GM18511 (cell line): Measurements from ENCODE around the gene UGT1A10.
"Not testable (repeated sequence)": the region's sequence is repeated elsewhere in the genome, so short reads cannot be mapped to it uniquely, and the experiment has no call there.

ENCODE experiments used
- ATAC-seq: cut with Tn5 transposase; IDR thresholded peaks from one replicate; pipeline ENCODE4 v1.9.1; 2021; ENCODE audit warnings: mild to moderate bottlenecking, moderate library complexity; ENCODE audit not compliant: unreplicated experiment

The UGT1A10 gene

GRCh38 chr2:233636306-233636705, at the start of gene UGT1A10:
Gene UGT1A10, plus strand, starts transcription at chr2:233636448. Its CDS starts 75 bp downstream, at chr2:233636523.
- not testable (repeated sequence) for ATAC-seq

DNA sequence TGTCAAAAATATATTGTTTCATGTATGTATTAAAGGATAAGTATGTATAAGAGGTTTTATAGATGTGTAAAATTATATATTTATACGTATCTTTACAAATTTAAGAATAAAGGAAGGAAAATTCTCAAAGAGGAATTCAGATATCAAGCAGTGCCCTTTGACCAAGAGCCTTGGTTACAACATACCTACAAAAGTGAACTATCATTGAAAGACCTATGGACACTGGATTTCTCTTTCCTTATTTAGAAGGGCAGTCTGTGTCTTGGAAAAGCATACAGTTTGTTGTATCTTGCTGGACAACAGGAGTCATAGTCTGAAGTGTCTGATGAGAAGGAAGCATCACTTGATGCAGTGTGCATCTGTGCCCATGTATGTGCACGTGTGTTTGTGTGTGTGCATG, 47.8 kb upstream of the UGT1A10 start:
- ATAC-seq, result no peak

DNA sequence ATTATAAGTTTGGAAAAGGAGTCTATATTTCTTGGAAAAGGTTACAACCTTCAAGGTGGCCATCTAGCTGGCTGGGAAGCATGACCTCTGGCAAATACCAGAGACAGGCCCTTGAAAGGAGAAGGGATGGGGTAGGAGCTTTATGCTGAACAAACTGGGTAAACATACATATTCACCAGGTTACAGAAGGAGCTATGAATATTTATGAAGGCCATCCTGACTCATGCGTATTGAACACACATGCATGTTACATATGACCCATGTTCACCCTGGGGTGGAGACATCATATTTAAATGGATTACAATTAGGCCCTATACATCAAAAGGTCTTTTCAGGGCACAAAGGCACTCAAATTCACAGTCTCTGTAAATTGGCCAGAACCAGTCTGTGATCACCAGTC, 43.5 kb upstream of the UGT1A10 start:
- not testable (repeated sequence) for ATAC-seq

- ATAC-seq, result no peak
Observed at GRCh38 chr2:233593201-233593600, 43.0 kb upstream of the UGT1A10 start.

DNA sequence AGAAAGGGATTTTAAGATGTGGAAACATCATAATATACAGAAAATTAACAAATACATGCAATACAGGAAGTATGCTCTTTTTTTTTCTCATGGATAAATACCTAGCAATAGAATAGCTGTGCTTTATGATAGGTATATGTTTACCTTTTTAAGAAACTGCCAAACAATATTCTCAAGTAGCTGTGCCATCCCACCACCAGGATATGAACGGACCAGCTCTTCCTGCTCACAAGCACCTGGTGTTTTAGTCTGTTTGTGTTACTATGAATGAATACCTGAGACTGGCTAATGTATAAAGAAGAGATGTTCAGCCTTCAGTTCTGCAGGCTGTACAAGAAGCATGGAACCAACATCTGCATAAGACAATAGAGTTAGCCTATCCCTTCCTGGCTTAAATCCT, 38.7 kb upstream of the UGT1A10 start:
- ATAC-seq, result no peak

DNA sequence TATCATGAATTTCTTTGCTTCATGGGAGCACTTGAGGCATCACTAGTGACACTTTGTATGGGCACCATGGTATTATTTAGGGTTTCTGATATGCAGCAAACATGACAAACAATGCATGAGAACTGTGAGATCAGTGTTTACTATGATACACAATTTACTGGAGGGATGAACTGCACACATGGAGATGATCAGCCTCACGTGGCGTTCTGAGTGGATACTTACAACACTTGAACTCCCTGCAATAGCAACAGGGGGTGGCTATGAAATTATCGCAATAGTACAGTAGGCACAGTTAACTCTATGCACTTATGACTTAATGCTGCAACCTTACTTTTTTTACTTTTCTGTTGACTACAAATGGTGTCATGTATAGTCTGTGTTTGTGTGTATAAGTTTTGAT, 37.3 kb upstream of the UGT1A10 start:
- no peak for ATAC-seq

- ATAC-seq, result no peak
Observed at GRCh38 chr2:233600386-233600785, 35.9 kb upstream of the UGT1A10 start.

- no peak for ATAC-seq
Observed at GRCh38 chr2:233602076-233602475, 34.2 kb upstream of the UGT1A10 start.

GRCh38 chr2:233603520-233603919, 32.7 kb upstream of the UGT1A10 start:
- no peak for ATAC-seq

GRCh38 chr2:233604826-233605225, 31.4 kb upstream of the UGT1A10 start:
- no peak for ATAC-seq

DNA sequence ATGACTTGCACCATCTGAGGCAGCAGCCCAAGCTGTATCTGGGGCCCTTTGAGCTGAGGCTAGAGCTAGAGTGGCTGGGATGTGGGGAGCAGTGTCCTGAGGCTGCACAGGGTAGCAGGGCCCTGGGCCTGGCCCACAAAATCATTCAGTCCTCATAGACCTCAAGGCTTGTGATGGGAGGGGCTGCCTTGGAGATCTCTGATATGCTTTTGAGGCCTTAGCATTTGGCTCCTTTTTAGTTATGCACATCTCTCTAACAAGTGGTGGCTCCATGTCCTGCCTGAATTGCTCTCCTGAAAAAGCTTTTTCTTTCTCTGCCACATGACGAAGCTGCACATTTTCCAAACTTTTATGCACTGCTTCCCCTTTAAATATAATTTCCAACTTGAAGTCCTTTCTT, 30.6 kb upstream of the UGT1A10 start:
- ATAC-seq, result no peak

GRCh38 chr2:233611284-233611683, 25.0 kb upstream of the UGT1A10 start:
- ATAC-seq, result no peak

DNA sequence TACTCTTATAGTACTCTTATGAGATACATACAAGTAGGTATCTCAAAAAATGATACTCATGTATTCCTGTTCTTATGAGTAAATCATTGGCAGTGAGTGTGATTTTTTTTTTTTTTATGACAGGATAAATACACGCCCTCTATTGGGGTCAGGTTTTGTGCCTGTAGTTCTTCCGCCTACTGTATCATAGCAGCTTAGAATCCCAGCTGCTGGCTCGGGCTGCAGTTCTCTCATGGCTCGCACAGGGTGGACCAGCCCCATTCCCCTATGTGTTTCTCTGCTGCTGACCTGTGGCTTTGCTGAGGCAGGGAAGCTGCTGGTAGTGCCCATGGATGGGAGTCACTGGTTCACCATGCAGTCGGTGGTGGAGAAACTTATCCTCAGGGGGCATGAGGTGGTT, 18.8 kb upstream of the UGT1A10 start, which contains the start of gene UGT1A8:
Gene UGT1A8 (plus strand): TSS at position 158 of the 400 bp plus-strand sequence. CDS start 75 bp downstream, at position 233.
- not testable (repeated sequence) for ATAC-seq

DNA sequence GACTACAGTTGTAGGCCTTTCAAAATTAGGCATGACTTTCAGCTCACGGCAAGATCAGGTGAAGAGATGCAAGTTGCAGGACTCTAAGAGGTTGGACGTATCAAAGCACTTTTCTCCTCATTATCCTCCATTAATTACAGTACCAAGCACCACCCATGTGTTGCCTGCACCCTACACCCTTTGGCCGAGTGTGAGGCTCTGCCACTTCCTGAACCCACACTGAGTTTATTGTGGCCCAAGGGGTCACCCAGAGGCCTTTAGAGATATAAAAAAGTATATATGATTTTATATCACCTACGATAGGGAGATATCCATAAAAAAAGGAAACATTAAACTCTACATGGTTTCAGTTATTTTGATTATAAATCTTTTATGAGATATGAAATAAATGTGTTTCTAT, 16.0 kb upstream of the UGT1A10 start:
- no peak for ATAC-seq

GRCh38 chr2:233621863-233622262, 14.4 kb upstream of the UGT1A10 start:
- not testable (repeated sequence) for ATAC-seq

GRCh38 chr2:233627331-233628025, 8.8 kb upstream of the UGT1A10 start:
- no peak for ATAC-seq

DNA sequence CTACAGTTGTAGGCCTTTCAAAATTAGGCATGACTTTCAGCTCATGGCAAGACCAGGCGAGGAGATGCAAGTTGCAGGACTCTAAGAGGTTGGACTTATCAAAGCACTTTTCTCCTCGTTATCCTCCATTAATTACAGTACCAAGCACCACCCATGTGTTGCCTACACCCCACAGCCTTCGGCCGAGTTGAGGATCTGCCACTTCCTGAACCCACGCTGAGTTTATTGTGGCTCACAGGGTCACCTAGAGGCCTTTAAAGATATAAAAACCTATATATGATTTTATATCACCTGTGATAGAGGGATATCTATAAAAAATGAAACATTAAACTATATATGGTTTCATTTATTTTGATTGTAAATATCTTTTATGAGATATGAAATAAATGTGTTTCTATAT, 2.6 kb downstream of the UGT1A10 start:
- no peak for ATAC-seq

- no peak for ATAC-seq
Observed at GRCh38 chr2:233639860-233640259, 3.6 kb downstream of the UGT1A10 start.

DNA sequence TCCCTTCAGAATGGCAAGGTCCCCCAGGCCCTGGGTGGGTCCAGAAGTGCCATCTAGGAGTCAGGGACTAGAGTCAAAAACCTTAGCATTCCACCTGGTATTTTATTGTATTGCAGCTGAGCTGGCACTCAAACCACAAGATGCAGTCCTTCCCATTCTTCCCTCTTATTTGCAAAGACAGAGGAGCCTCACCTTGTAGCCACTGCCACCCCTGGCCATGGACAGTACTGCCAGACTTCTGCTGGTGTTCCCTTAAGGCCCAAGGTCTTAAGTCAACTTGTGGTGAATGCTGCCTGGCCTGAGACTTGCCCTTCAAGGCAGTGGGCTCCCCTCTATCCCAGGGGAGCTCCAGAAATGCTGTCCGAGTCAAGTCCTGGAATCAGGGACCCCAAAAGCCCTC, 6.9 kb downstream of the UGT1A10 start:
- ATAC-seq, result no peak

GRCh38 chr2:233646033-233646432, 9.8 kb downstream of the UGT1A10 start:
- not testable (repeated sequence) for ATAC-seq

DNA sequence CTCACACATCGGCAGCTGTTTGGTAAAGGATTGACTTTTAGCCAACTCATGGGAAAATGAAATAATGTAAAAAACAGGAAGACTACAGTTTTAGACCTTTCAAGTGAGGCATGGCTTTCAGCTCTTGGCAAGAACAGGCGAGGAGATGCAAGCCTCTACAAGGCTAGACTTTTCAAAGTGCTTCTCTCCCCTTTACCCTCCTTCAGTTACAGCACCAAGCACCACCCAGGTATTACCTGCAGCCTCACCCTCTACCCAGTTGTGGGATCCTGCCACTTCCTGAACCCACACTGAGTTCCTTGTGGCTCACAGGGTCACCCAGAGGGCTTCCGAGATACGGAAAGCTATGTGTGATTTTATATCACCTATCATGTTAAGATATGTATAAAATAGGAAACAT, 14.7 kb downstream of the UGT1A10 start:
- no peak for ATAC-seq

GRCh38 chr2:233651430-233651829, 15.2 kb downstream of the UGT1A10 start:
- ATAC-seq, result no peak

GRCh38 chr2:233654501-233654900, 18.3 kb downstream of the UGT1A10 start:
- ATAC-seq, result no peak
